HG03108 (cell line): ENCODE results near the gene RPL22.
"Not testable (repeated sequence)": the region's sequence is repeated elsewhere in the genome, so short reads cannot be mapped to it uniquely, and the experiment has no call there.

Source experiments
- ATAC-seq: cut with Tn5 transposase; IDR thresholded peaks from one replicate; pipeline ENCODE4 v1.9.1; 2021; ENCODE audit warnings: moderate library complexity; ENCODE audit not compliant: unreplicated experiment

The RPL22 gene

GRCh38 chr1:6234502-6235295 lies 35.3 kb upstream of the RPL22 start:
- no peak for ATAC-seq

- ATAC-seq: no peak
Observed at GRCh38 chr1:6233376-6233775, 34.0 kb upstream of the RPL22 start.

GRCh38 chr1:6225651-6226050 lies 26.3 kb upstream of the RPL22 start:
- ATAC-seq: no peak

- no peak for ATAC-seq
Observed at GRCh38 chr1:6224718-6225117, 25.3 kb upstream of the RPL22 start.

- ATAC-seq: no peak
Observed at GRCh38 chr1:6223617-6224016, 24.2 kb upstream of the RPL22 start.

GRCh38 chr1:6222636-6223035 lies 23.2 kb upstream of the RPL22 start:
- no peak for ATAC-seq

- no peak for ATAC-seq
Observed at GRCh38 chr1:6221210-6221784, 21.9 kb upstream of the RPL22 start.

GRCh38 chr1:6220236-6220635 lies 20.8 kb upstream of the RPL22 start:
- no peak for ATAC-seq

- not testable (repeated sequence) for ATAC-seq
Observed at GRCh38 chr1:6219641-6220040, 20.2 kb upstream of the RPL22 start.

GRCh38 chr1:6218375-6219164 lies 19.2 kb upstream of the RPL22 start:
- ATAC-seq: no peak

GRCh38 chr1:6212193-6212959 lies 13.0 kb upstream of the RPL22 start:
- no peak for ATAC-seq

- no peak for ATAC-seq
Observed at GRCh38 chr1:6211731-6212130, 12.3 kb upstream of the RPL22 start.

GRCh38 chr1:6210591-6211355 lies 11.4 kb upstream of the RPL22 start:
- no peak for ATAC-seq

- ATAC-seq: no peak
Observed at GRCh38 chr1:6209661-6210580, 10.5 kb upstream of the RPL22 start.

- no peak for ATAC-seq
Observed at GRCh38 chr1:6208723-6209660, 9.6 kb upstream of the RPL22 start.

- ATAC-seq: no peak
Observed at GRCh38 chr1:6207921-6208320, 8.5 kb upstream of the RPL22 start.

GRCh38 chr1:6207075-6207885 lies 7.9 kb upstream of the RPL22 start:
- ATAC-seq: no peak

GRCh38 chr1:6206520-6206855 lies 7.1 kb upstream of the RPL22 start:
- ATAC-seq: no peak
